Adrenal gland (tissue), 12 donors: Measurements from ENCODE around the gene UBN2. TPM values are rescaled to one million over a fixed set of nuclear protein-coding genes. Genes with fewer than 3 reads are reported as not detected.

ENCODE experiments used
- DNase-seq, 7 donors: peaks; one replicate each; pipeline ENCODE4 v3.0.0-alpha.2; 2019 to 2020
- H3K27ac ChIP-seq, 5 donors: fragments of 200-600 bp; sonication (generic) in 4 of 5; 1 replicate in 3 of 5; 2 replicates in 2 of 5; pipeline versions ENCODE4 v1.5.1 to v1.8.0; 2016 to 2020; ENCODE audit warnings: mild to moderate bottlenecking in 1 of 5
- H3K27me3 ChIP-seq: fragments of 200-600 bp; 2 replicates; pipeline ENCODE4 v1.8.0; 2021
- H3K36me3 ChIP-seq, 2 donors: fragments of 200-600 bp; replicated peaks in 1 of 2; 1 replicate in 1 of 2; 2 replicates in 1 of 2; pipeline versions ENCODE4 v1.5.1 to v1.8.0; 2018 to 2022
- H3K4me1 ChIP-seq, 2 donors: fragments of 200-600 bp; replicated peaks in 1 of 2; 1 replicate in 1 of 2; 2 replicates in 1 of 2; pipeline versions ENCODE4 v1.5.1 to v1.8.0; 2018 to 2021
- H3K4me3 ChIP-seq, 4 donors: fragments of 200-600 bp; sonication (generic) in 3 of 4; one replicate each; pipeline ENCODE4 v1.5.1; 2016 to 2018
- H3K9me3 ChIP-seq, 3 donors: fragments of 200-600 bp; sonication (generic) in 1 of 3; replicated peaks in 1 of 3; 1 replicate in 2 of 3; 2 replicates in 1 of 3; pipeline versions ENCODE4 v1.5.1 to v1.8.0; 2016 to 2021
- CTCF ChIP-seq, 6 experiments: fragments of 450-650 bp in 4 of 6; fragments of 200-600 bp in 2 of 6; sonication (generic) in 1 of 6; IDR thresholded peaks; 1 replicate in 5 of 6; 2 replicates in 1 of 6; pipeline versions ENCODE4 v1.5.1 to v1.8.0; 2016 to 2021; ENCODE audit warnings: antibody characterized with exemption in 6 of 6, mild to moderate bottlenecking in 2 of 6, moderate library complexity in 1 of 6
- POLR2A ChIP-seq, 2 donors: fragments of 450-650 bp; IDR thresholded peaks; one replicate each; pipeline ENCODE4 v1.6.1; 2017; ENCODE audit warnings: antibody characterized with exemption in 2 of 2, mild to moderate bottlenecking in 2 of 2, moderate library complexity in 1 of 2
- WGBS, 4 donors: extraction: QIAGEN DNeasy Blood & Tissue Kit in 2 of 4; methylation state at CpG; one replicate each; pipeline versions ENCODE4 v1.1.5 to v1.1.7; 2013 to 2017; 5-methylcytosine and 5-hydroxymethylcytosine counted together
- intact Hi-C, 2 donors: fragments of 100-400 bp; cut with DNase I; formaldehyde crosslinking; loops; one replicate each; pipeline versions ENCODE4 v1.14.1 to v1.15.0; 2022 to 2023
- polyA plus RNA-seq, 3 donors: library from polyadenylated mRNA; stranded (reverse); fragments of 200-250 nt in 2 of 3; fragments of 350-450 nt in 1 of 3; fragmentation: Illumina TruSeq in 1 of 3; extraction: RNeasy Lipid Tissue Mini Kit (QIAGEN cat#74804) in 1 of 3; gene quantifications; one replicate each; pipeline ENCODE4 v1.2.3, GENCODE V29; 2013 to 2014
- total RNA-seq, 9 donors: library from RNA; depleted of rRNA in 4 of 9; stranded (reverse); fragments of >200 nt in 4 of 9; fragments of 120-200 nt in 1 of 9; fragmentation: NEBNext Ultra II Directional in 1 of 9; extraction: Animal tissue kit (Norgen Biotek cat#: 25700) in 1 of 9; gene quantifications; one replicate each; pipeline versions ENCODE4 v1.1.0 to v1.2.4, GENCODE V29; 2013 to 2023
- donor health status: healthy with polysubstance abuse.
- donor health status: Bipolar disorder and iron deficiency.
- donor health status: DM: yes; HTN: yes; CAD: no.
- donor health status: DM: no; HTN: no; CAD: no.
- donor health status: DM: no; HTN: no; CAD: no.
- donor health status: DM: yes; HTN: yes; CAD: no.

UBN2 gene
- total and polyA plus RNA-seq, 12 donors = 4.5 to 27.5 (median 16.1) TPM

- H3K27ac ChIP-seq = no peak overlapping the region
- DNase-seq = no peak
- H3K27me3 ChIP-seq = no peaks in the 10 kb centered on the region
- intact Hi-C loops = no loop called here
- no peaks in the 10 kb centered on the region for H3K4me1 ChIP-seq
- no peak overlapping the region for H3K4me3 ChIP-seq
- TF ChIP-seq CTCF (IDR thresholded peaks at IDR 0.05) (no peak), POLR2A (IDR thresholded peaks at IDR 0.05) (no peak)
- H3K36me3 ChIP-seq = no peaks in the 10 kb centered on the region
- H3K9me3 ChIP-seq = no peaks in the 10 kb centered on the region
- WGBS, 4 donors = 78 to 89% (median 84%) methylated on average over 4 of the region's 4 CpGs
Observed at GRCh38 chr7:139334399-139335150, 103.5 kb downstream of the UBN2 start.

GRCh38 chr7:139339025-139339424 is 108.0 kb downstream of the UBN2 start:
- no peaks in the 10 kb centered on the region for H3K9me3 ChIP-seq
- no peak overlapping the region for H3K27ac ChIP-seq
- DNase-seq = peak in 1 of 7 donors; percentile 49
- H3K4me1 ChIP-seq = peaks cover 4 to 11% of the 10 kb centered on the region in 2 donors
- WGBS, 4 donors = 93 to 100% (median 99%) methylated on average over 2 of the region's 2 CpGs
- H3K27me3 ChIP-seq = no peaks in the 10 kb centered on the region
- no peaks in the 10 kb centered on the region for H3K36me3 ChIP-seq
- TF ChIP-seq CTCF (IDR thresholded peaks at IDR 0.05) (no peak), POLR2A (IDR thresholded peaks at IDR 0.05) (no peak)
- intact Hi-C loops = no loop called here
- H3K4me3 ChIP-seq = no peak overlapping the region

GRCh38 chr7:139339698-139340036 is 108.6 kb downstream of the UBN2 start:
- 77 to 85% (median 82%) methylated on average over 13 of the region's 13 CpGs for WGBS, 4 donors
- peak overlapping the region in 2 of 4 donors; percentile 14 to 88 for H3K4me3 ChIP-seq

More at GRCh38 chr7:139339698-139340036, 108.6 kb downstream of the UBN2 start:
- intact Hi-C loops = loop anchor here in 1 of 2 donors (2.0 kb wide), 1 partner anchor 19 kb away; the partner anchor contains the start of gene LUC7L2
- Histone ChIP-seq H3K27me3 (no peaks in the 10 kb centered on the region), H3K36me3 (no peaks in the 10 kb centered on the region), H3K9me3 (no peaks in the 10 kb centered on the region), H3K27ac (peak overlapping the region; percentile 93 to 100 (median 100)), H3K4me1 (peaks cover 4 to 11% of the 10 kb centered on the region in 2 donors)
- TF ChIP-seq CTCF (IDR thresholded peaks at IDR 0.05) (no peak), POLR2A (IDR thresholded peaks at IDR 0.05) (no peak)
- no peak for DNase-seq
